Astrocyte (in vitro differentiated cells and primary cell): Measurements from ENCODE around the gene HPSE. TPM values are rescaled to one million over a fixed set of nuclear protein-coding genes. Genes with fewer than 3 reads are reported as not detected.
A peak's percentile ranks its signal among the peaks of the same experiment; 100 is the strongest.

Source experiments
- DNase-seq: peaks from one replicate; pipeline ENCODE4 v3.0.0-alpha.2; 2010; ENCODE audit warnings: low read depth
- FAIRE-seq: peaks from 2 replicates; lab custom pipeline; 2011; peaks lifted over from hg19 to GRCh38; lab: Jason Lieb, UNC
- H2AFZ ChIP-seq: 2 replicates; pipeline ENCODE4 v1.6.0; 2012; ENCODE audit warnings: low read depth, low read length, inconsistent platforms
- H3K27ac ChIP-seq: 2 replicates; pipeline ENCODE4 v1.5.1; 2011; ENCODE audit warnings: low read depth, low read length, inconsistent platforms
- H3K27me3 ChIP-seq: 2 replicates; pipeline ENCODE4 v1.6.0; 2011; ENCODE audit warnings: low read length, inconsistent platforms; ENCODE audit not compliant: insufficient read depth
- H3K36me3 ChIP-seq: 2 replicates; pipeline ENCODE4 v1.5.1; 2011; ENCODE audit warnings: low read length, inconsistent platforms; ENCODE audit not compliant: insufficient read depth
- H3K4me1 ChIP-seq: 2 replicates; pipeline ENCODE4 v1.5.1; 2011; ENCODE audit warnings: low read length, inconsistent platforms; ENCODE audit not compliant: insufficient read depth
- H3K4me2 ChIP-seq: 2 replicates; pipeline ENCODE4 v1.6.0; 2012; ENCODE audit warnings: low read length, inconsistent platforms
- H3K4me3 ChIP-seq: 2 replicates; pipeline ENCODE4 v1.5.1; 2011; ENCODE audit warnings: low read depth, mild to moderate bottlenecking, low read length, inconsistent platforms; ENCODE audit not compliant: insufficient read depth
- H3K79me2 ChIP-seq: 2 replicates; pipeline ENCODE4 v1.6.0; 2012; ENCODE audit warnings: mild to moderate bottlenecking, low read length, inconsistent platforms; ENCODE audit not compliant: insufficient read depth
- H3K9ac ChIP-seq: 2 replicates; pipeline ENCODE4 v1.6.0; 2012; ENCODE audit warnings: mild to moderate bottlenecking, low read length, inconsistent platforms
- H3K9me3 ChIP-seq: 2 replicates; pipeline ENCODE4 v1.5.1; 2012; ENCODE audit warnings: low read depth, mild to moderate bottlenecking, low read length, inconsistent platforms; ENCODE audit not compliant: insufficient read depth
- H4K20me1 ChIP-seq: 2 replicates; pipeline ENCODE4 v1.6.0; 2012; ENCODE audit warnings: low read length, inconsistent platforms; ENCODE audit not compliant: insufficient read depth
- H3K27ac Mint-ChIP-seq: one replicate; pipeline ENCODE4 v1.8.0; 2021; ENCODE audit warnings: mild to moderate bottlenecking, mixed read lengths; ENCODE audit not compliant: unreplicated experiment
- H3K27me3 Mint-ChIP-seq: one replicate; pipeline ENCODE4 v1.8.0; 2021; ENCODE audit warnings: low read depth, mixed read lengths; ENCODE audit not compliant: unreplicated experiment
- H3K36me3 Mint-ChIP-seq: one replicate; pipeline ENCODE4 v1.8.0; 2021; ENCODE audit warnings: low read depth, mixed read lengths; ENCODE audit not compliant: unreplicated experiment
- H3K4me1 Mint-ChIP-seq: one replicate; pipeline ENCODE4 v1.8.0; 2021; ENCODE audit warnings: low read depth, mixed read lengths; ENCODE audit not compliant: unreplicated experiment
- H3K4me3 Mint-ChIP-seq: one replicate; pipeline ENCODE4 v1.8.0; 2021; ENCODE audit warnings: mild to moderate bottlenecking, moderate library complexity, mixed read lengths; ENCODE audit not compliant: unreplicated experiment
- H3K9me3 Mint-ChIP-seq: one replicate; pipeline ENCODE4 v1.8.0; 2021; ENCODE audit warnings: mild to moderate bottlenecking, mixed read lengths; ENCODE audit not compliant: unreplicated experiment
- EZH2 ChIP-seq: IDR thresholded peaks from 2 replicates; pipeline ENCODE4 v1.6.1; 2012; ENCODE audit warnings: mild to moderate bottlenecking, low read length, inconsistent platforms; ENCODE audit not compliant: insufficient read depth
- total RNA-seq: library from RNA; stranded (reverse); gene quantifications from 2 replicates; pipeline ENCODE4 v1.2.1, GENCODE V29; 2021
- TF ChIP-seq, protein P1 (sequence below): IDR thresholded peaks from 2 replicates; pipeline ENCODE4 v1.5.1; 2011; ENCODE audit warnings: low read depth, mild to moderate bottlenecking, inconsistent platforms, low read length, moderate library complexity; ENCODE audit not compliant: insufficient read depth

Gene HPSE
- total RNA-seq, 1 donor from 2014 or later = 0.75 TPM

DNA sequence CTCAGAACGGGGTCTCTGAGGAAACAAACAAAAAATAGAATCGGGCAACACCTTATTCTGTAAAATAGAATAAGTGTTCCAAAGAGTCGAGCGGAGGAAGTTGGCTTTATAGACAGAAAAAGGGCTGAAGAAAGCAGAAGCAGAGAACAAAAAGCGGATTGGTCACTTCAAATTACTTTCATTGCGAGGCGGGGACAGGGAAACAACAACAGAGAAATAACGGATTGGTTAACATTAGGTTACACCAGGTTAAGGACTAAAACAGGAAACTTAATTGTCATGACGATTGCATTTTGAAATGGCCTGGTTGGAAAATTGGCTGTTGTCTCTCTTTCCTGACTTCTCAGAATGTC is 49.6 kb downstream of the HPSE start:
- peak overlapping the region; percentile 96 for H3K27ac Mint-ChIP-seq
- Histone ChIP-seq H3K36me3 (no peaks in the 10 kb centered on the region), H3K27ac (peak overlapping the region; percentile 84), H3K27me3 (no peaks in the 10 kb centered on the region), H3K4me1 (peaks cover 6% of the 10 kb centered on the region), H2AFZ (peak overlapping the region; percentile 72), H3K79me2 (peaks cover 15% of the 10 kb centered on the region), H3K4me2 (peak overlapping the region; percentile 89), H3K4me3 (peak overlapping the region; percentile 69), H3K9ac (peak overlapping the region; percentile 82), H3K9me3 (no peaks in the 10 kb centered on the region), H4K20me1 (peaks cover 16% of the 10 kb centered on the region)
- TF ChIP-seq EZH2 = no peak
- TF ChIP-seq, protein P1, sequence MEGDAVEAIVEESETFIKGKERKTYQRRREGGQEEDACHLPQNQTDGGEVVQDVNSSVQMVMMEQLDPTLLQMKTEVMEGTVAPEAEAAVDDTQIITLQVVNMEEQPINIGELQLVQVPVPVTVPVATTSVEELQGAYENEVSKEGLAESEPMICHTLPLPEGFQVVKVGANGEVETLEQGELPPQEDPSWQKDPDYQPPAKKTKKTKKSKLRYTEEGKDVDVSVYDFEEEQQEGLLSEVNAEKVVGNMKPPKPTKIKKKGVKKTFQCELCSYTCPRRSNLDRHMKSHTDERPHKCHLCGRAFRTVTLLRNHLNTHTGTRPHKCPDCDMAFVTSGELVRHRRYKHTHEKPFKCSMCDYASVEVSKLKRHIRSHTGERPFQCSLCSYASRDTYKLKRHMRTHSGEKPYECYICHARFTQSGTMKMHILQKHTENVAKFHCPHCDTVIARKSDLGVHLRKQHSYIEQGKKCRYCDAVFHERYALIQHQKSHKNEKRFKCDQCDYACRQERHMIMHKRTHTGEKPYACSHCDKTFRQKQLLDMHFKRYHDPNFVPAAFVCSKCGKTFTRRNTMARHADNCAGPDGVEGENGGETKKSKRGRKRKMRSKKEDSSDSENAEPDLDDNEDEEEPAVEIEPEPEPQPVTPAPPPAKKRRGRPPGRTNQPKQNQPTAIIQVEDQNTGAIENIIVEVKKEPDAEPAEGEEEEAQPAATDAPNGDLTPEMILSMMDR = no peak
- H3K9me3 Mint-ChIP-seq = peaks cover 5% of the 10 kb centered on the region
- FAIRE-seq = no peak
- H3K27me3 Mint-ChIP-seq = peaks cover 2% of the 10 kb centered on the region
- peak overlapping the region; percentile 90 for H3K4me3 Mint-ChIP-seq
- DNase-seq = peak; percentile 41
- no peaks in the 10 kb centered on the region for H3K36me3 Mint-ChIP-seq
- H3K4me1 Mint-ChIP-seq = peaks cover 8% of the 10 kb centered on the region

DNA sequence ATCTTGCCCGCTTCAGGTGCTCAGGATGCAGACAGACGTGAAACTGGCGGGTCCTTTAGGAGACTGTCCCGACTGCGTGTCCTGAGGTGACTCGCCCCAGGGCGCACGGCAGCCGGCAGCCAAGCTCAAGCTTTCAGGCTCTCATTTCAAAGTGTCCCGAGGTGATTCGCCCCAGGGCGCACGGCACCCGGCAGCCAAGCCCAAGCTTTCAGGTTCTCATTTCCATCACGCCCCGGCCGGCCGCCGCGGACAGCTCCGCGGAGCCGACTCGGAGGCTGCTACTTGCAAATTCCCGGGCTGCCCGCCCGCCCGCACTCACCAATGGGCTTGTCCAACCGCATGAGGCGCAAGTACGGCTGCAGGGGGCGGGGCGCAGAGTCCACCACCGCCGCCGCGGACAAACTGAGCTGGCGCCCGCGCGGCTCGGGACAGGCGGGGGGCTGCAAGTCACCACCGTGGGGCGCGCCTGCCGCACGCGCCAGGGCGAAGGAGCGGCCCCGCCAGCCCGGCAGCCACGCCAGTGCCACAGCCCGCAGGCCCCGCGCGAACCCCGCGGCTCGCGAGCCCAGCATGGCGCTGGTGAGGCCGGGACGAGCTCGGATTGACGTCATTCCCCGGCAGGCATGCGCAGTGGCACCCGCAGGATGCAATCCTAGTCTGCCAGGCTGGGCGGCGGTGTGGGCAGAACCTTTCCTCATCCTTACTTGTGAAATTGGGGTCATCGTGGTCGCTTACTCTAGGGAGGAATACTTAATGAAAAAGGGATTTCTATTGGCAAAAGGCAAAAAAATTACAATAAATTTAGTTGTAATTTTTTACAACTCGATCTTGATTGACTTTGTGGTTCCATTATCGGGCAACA is 50.2 kb downstream of the HPSE start, which contains the start of gene COQ2:
Gene COQ2, minus strand, starts transcription at position 606 of the 862 bp plus-strand sequence. Its CDS starts 34 bp downstream, at position 572.
- H3K27ac Mint-ChIP-seq = peak within 1 kb of the TSS; percentile 96
- peak within 1 kb of the TSS; percentile 82 for H3K9ac ChIP-seq
- peaks cover 6% of the 10 kb centered on the region for H3K4me1 ChIP-seq
- H4K20me1 ChIP-seq = peaks cover 16% of the 10 kb centered on the region
- peak within 1 kb of the TSS; percentile 84 for H3K27ac ChIP-seq
- no peak for TF ChIP-seq EZH2
- TF ChIP-seq, protein P1 = no peak
- DNase-seq = peak; percentile 89
- no peaks in the 10 kb centered on the region for H3K36me3 ChIP-seq
- peaks cover 2% of the 10 kb centered on the region for H3K27me3 Mint-ChIP-seq
- H3K4me3 Mint-ChIP-seq = peak within 1 kb of the TSS; percentile 90
- peaks cover 15% of the 10 kb centered on the region for H3K79me2 ChIP-seq
- no peaks in the 10 kb centered on the region for H3K9me3 ChIP-seq
- no peaks in the 10 kb centered on the region for H3K27me3 ChIP-seq
- peak within 1 kb of the TSS; percentile 89 for H3K4me2 ChIP-seq
- no peak for FAIRE-seq
- peak within 1 kb of the TSS; percentile 69 for H3K4me3 ChIP-seq
- H3K36me3 Mint-ChIP-seq = no peaks in the 10 kb centered on the region
- H2AFZ ChIP-seq = peak within 1 kb of the TSS; percentile 72
- peaks cover 8% of the 10 kb centered on the region for H3K4me1 Mint-ChIP-seq
- H3K9me3 Mint-ChIP-seq = peaks cover 5% of the 10 kb centered on the region

DNA sequence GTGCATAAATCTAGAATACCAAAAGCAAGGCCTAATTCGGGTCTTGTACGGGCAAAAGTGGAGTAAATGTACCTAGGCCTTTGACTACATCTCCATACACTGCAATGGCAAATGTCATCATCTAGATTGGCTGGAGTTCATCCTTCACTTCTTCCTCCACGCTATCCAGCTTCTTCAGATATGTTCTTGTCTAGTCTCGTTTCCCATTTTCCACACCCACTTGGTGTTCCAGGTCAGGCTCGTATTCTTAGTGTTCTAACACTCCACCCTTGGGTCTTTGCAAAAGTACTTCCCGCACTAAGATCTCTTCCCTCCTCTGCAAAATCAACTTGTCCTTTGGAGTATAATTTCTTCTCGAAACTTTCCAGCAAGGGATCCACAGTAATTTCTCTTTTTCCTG is 51.5 kb downstream of the HPSE start:
- Histone ChIP-seq H3K4me2 (peak overlapping the region; percentile 89), H2AFZ (no peak overlapping the region), H3K27me3 (no peaks in the 10 kb centered on the region), H3K9me3 (no peaks in the 10 kb centered on the region), H3K27ac (no peak overlapping the region), H3K9ac (peak overlapping the region; percentile 82), H3K36me3 (no peaks in the 10 kb centered on the region), H4K20me1 (peaks cover 16% of the 10 kb centered on the region), H3K79me2 (peaks cover 15% of the 10 kb centered on the region), H3K4me3 (no peak overlapping the region), H3K4me1 (peaks cover 6% of the 10 kb centered on the region)
- Mint-ChIP-seq H3K36me3 (no peaks in the 10 kb centered on the region), H3K4me3 (peak overlapping the region; percentile 88), H3K27me3 (no peaks in the 10 kb centered on the region), H3K4me1 (peaks cover 8% of the 10 kb centered on the region), H3K27ac (no peak overlapping the region), H3K9me3 (peaks cover 3% of the 10 kb centered on the region)
- no peak for TF ChIP-seq EZH2
- TF ChIP-seq, protein P1 = no peak
- no peak for DNase-seq
- FAIRE-seq = no peak
